ENCODE measurements around the gene NCAN.

Gene NCAN

GRCh38 chr19:19297759-19298158 lies 86.0 kb downstream of the NCAN start:
- DNase-seq: no peak

- no peak for DNase-seq
These were observed 88.9 kb downstream of the NCAN start for GRCh38 chr19:19300613-19301012.

All from stimulated activated naive CD4-positive, alpha-beta T cell treated with Interleukin-2 at 50 U/mL for 16 hours (primary cell).